GM12878 (cell line): Measurements from ENCODE around the gene TAF13. TPM values are rescaled to one million over a fixed set of nuclear protein-coding genes. Genes with fewer than 3 reads are reported as not detected.

Experiments
- ATAC-seq: fragments of 200-7000 bp; cut with Tn5 transposase; 3 replicates; pipeline ENCODE4 v1.9.1; 2020; ENCODE audit warnings: mild to moderate bottlenecking, moderate library complexity
- BruUV-seq: library from RNA; stranded (reverse); fragments of 400-500 nt; replicated peaks from 2 replicates; lab custom pipeline; 2021; lab: Mats Ljungman, UMichigan
- CTCF ChIA-PET: fragments of 300-600 bp; sonication (Branson Sonifier 250); formaldehyde crosslinking; extraction: SDS; loops from one replicate; lab custom pipeline; 2021; ENCODE audit warnings: inconsistent platforms; lab: Yijun Ruan, JAX
- POLR2A ChIA-PET: fragments of 350-600 bp; formaldehyde crosslinking; extraction: SDS; loops from one replicate; lab custom pipeline; 2021; ENCODE audit warnings: inconsistent platforms; lab: Charles Lee
- RAD21 ChIA-PET: fragments of 300-600 bp; sonication (Branson Sonifier 250); formaldehyde crosslinking; loops from one replicate; lab custom pipeline; 2023; ENCODE audit warnings: antibody characterized with exemption; ENCODE audit not compliant: unreplicated experiment; lab: Charles Lee
- SMC1A ChIA-PET: fragments of 300-600 bp; sonication (Branson Sonifier 250); formaldehyde crosslinking; loops from one replicate; lab custom pipeline; 2023; ENCODE audit not compliant: unreplicated experiment, uncharacterized antibody; lab: Charles Lee
- DNase-seq: peaks from one replicate; pipeline ENCODE4 v3.0.0-alpha.2; 2011; ENCODE audit warnings: low read depth, low spot score
- FAIRE-seq: peaks from 3 replicates; lab custom pipeline; 2011; peaks lifted over from hg19 to GRCh38; lab: Jason Lieb, UNC
- H2AFZ ChIP-seq: 2 replicates; pipeline ENCODE4 v1.6.0; 2011; ENCODE audit warnings: low read depth, low read length, control low read depth; ENCODE audit not compliant: control insufficient read depth
- H3K27ac ChIP-seq: 2 replicates; pipeline ENCODE4 v1.5.1; 2011; ENCODE audit warnings: control low read depth; ENCODE audit not compliant: control insufficient read depth, insufficient read depth
- H3K27me3 ChIP-seq, 2 experiments: replicated peaks in 1 of 2; 2 replicates each; pipeline versions ENCODE4 v1.6.0 to v1.6.1; 2011; ENCODE audit warnings: low read length in 1 of 2; ENCODE audit not compliant: control insufficient read depth in 2 of 2, insufficient read depth in 2 of 2
- H3K36me3 ChIP-seq, 2 experiments: 2 replicates each; pipeline ENCODE4 v1.5.1; 2011; ENCODE audit warnings: low read length in 1 of 2; ENCODE audit not compliant: control insufficient read depth in 2 of 2, insufficient read depth in 2 of 2
- H3K4me1 ChIP-seq: 2 replicates; pipeline ENCODE4 v1.6.1; 2011; ENCODE audit warnings: mild to moderate bottlenecking, low read length, moderate library complexity, mixed read lengths; ENCODE audit not compliant: control insufficient read depth, insufficient read depth
- H3K4me2 ChIP-seq: 2 replicates; pipeline ENCODE4 v1.6.0; 2011; ENCODE audit warnings: control low read depth; ENCODE audit not compliant: control insufficient read depth, insufficient read depth
- H3K4me3 ChIP-seq: fragments of 200-600 bp; sonication (generic); 2 replicates; pipeline ENCODE4 v1.5.1; 2016
- H3K79me2 ChIP-seq: 2 replicates; pipeline ENCODE4 v1.6.0; 2011; ENCODE audit warnings: low read length; ENCODE audit not compliant: control insufficient read depth, insufficient read depth
- H3K9ac ChIP-seq: 2 replicates; pipeline ENCODE4 v1.8.0; 2011; ENCODE audit warnings: low read length, control low read depth, mixed read lengths; ENCODE audit not compliant: control insufficient read depth, insufficient read depth
- H3K9me3 ChIP-seq: replicated peaks from 3 replicates; pipeline ENCODE4 v1.5.1; 2011; ENCODE audit warnings: mild to moderate bottlenecking, low read length; ENCODE audit not compliant: control insufficient read depth, insufficient read depth
- H4K20me1 ChIP-seq: 2 replicates; pipeline ENCODE4 v1.6.0; 2011; ENCODE audit not compliant: control insufficient read depth, insufficient read depth
- in situ Hi-C: fragments of 300-500 bp; cut with MboI; formaldehyde crosslinking; loops from 9 replicates; pipeline ENCODE4 v1.14.3; 2018; ENCODE audit warnings: mixed read lengths
- intact Hi-C: fragments of 100-400 bp; cut with micrococcal nuclease; formaldehyde crosslinking; loops from one replicate; pipeline ENCODE4 v1.14.2; 2022; ENCODE audit not compliant: unreplicated experiment
- polyA plus RNA-seq, 11 experiments: library from polyadenylated mRNA; depleted of rRNA in 4 of 11; unstranded in 6 of 11; stranded (reverse) in 5 of 11; fragments of >200 nt; fragmentation: Nextera tagmentation in 4 of 11; fragmentation: Illumina TruSeq in 1 of 11; extraction: Ambion mirVana in 4 of 11; extraction: Trizol in 1 of 11; gene quantifications; 1 replicate in 1 of 11; 2 replicates in 10 of 11; pipeline versions ENCODE4 v1.2.1 to v1.2.3, GENCODE V29; 2011 to 2016; ENCODE audit warnings: inconsistent platforms in 2 of 11, missing spikeins in 2 of 11, low read depth in 1 of 11
- total RNA-seq, 4 experiments: library from RNA; depleted of rRNA in 3 of 4; stranded (reverse); fragments of >200 nt in 3 of 4; fragmentation: Illumina TruSeq in 1 of 4; extraction: Trizol in 1 of 4; gene quantifications; 2 replicates each; pipeline versions ENCODE4 v1.2.1 to v1.2.3, GENCODE V29; 2013 to 2021
- TF ChIP-seq, protein P1 (sequence below), 3 experiments: IDR thresholded peaks in 2 of 3; conservative IDR thresholded peaks in 1 of 3; 2 replicates each; pipeline ENCODE4 v1.5.1; 2011; ENCODE audit warnings: low read depth in 3 of 3, low read length in 3 of 3, mild to moderate bottlenecking in 3 of 3, control low read depth in 2 of 3, moderate library complexity in 2 of 3, inconsistent platforms in 1 of 3, mixed read lengths in 1 of 3; ENCODE audit not compliant: control insufficient read depth in 2 of 3, insufficient read depth in 1 of 3; ENCODE audit errors: extremely low read depth in 1 of 3
- TF ChIP-seq, protein P2 (sequence below): fragments of 450-650 bp; IDR thresholded peaks from 2 replicates; pipeline ENCODE4 v1.6.1; 2016; ENCODE audit warnings: mild to moderate bottlenecking, moderate library complexity, borderline replicate concordance

Gene TAF13
- total and polyA plus RNA-seq, 10 of the 15 experiments (the other 5 are each of a cell fraction or from before 2014, with no cell fraction given): 8.1 to 30.6 (median 18.0) TPM

DNA sequence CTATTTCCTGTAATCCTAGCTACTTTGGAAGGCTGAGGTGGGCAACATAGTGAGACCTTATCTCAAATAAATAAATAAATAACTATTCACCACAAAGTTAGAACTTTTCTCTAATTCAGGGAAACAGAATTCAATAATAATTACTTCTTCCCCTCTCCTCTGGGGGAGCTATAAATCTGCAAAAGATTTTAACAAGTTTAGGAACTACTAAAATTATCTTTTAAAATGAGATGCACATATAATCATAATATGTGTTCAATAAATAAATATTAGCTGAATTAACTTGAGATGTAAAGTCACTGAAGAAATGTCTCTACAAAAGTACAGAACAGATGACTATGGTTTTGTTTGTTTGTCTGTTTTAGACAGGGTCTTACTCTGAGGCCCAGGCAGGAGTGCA, 48.0 kb downstream of the TAF13 start:
- ChIA-PET SMC1A (interaction anchor here (0.7 to 1.6 kb wide), 4 partner anchors 10 to 139 kb away, joined by 3 to 4 read pairs (median 3); no protein-coding TSS in a partner anchor), RAD21 (interaction anchor here (0.7 kb wide), 1 partner anchor 9 kb away, joined by 3 read pairs; no protein-coding TSS in a partner anchor), CTCF (interaction anchor here (0.8 to 1.3 kb wide), 6 partner anchors 9 to 85 kb away, joined by 3 to 4 read pairs (median 3); a partner anchor contains a TSS), POLR2A (interaction anchor here (1.4 kb wide), 1 partner anchor 11 kb away, joined by 4 read pairs; no protein-coding TSS in a partner anchor)
- intact Hi-C loops: loop anchor here (5.0 kb wide), 1 partner anchor 84 kb away; the partner anchor contains the start of gene ELAPOR1
- DNase-seq (no peak), FAIRE-seq (no peak), ATAC-seq (no peak)
- Histone ChIP-seq H2AFZ (no peak overlapping the region), H3K4me3 (no peak overlapping the region), H3K4me2 (no peak overlapping the region), H4K20me1 (no peaks in the 10 kb centered on the region), H3K79me2 (no peaks in the 10 kb centered on the region), H3K4me1 (no peaks in the 10 kb centered on the region), H3K27me3 (no peaks in the 10 kb centered on the region), H3K9me3 (no peaks in the 10 kb centered on the region), H3K36me3 (no peaks in the 10 kb centered on the region), H3K27ac (no peak overlapping the region), H3K9ac (no peak overlapping the region)
- TF ChIP-seq, protein P1, sequence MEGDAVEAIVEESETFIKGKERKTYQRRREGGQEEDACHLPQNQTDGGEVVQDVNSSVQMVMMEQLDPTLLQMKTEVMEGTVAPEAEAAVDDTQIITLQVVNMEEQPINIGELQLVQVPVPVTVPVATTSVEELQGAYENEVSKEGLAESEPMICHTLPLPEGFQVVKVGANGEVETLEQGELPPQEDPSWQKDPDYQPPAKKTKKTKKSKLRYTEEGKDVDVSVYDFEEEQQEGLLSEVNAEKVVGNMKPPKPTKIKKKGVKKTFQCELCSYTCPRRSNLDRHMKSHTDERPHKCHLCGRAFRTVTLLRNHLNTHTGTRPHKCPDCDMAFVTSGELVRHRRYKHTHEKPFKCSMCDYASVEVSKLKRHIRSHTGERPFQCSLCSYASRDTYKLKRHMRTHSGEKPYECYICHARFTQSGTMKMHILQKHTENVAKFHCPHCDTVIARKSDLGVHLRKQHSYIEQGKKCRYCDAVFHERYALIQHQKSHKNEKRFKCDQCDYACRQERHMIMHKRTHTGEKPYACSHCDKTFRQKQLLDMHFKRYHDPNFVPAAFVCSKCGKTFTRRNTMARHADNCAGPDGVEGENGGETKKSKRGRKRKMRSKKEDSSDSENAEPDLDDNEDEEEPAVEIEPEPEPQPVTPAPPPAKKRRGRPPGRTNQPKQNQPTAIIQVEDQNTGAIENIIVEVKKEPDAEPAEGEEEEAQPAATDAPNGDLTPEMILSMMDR (IDR thresholded peaks at IDR 0.05 in 2 of 3, conservative IDR thresholded peaks at IDR 0.05 in 1 of 3; ENCODE audit: control insufficient read depth in 2 of 3, extremely low read depth in 1 of 3, insufficient read depth in 1 of 3, low read depth in 3 of 3, low read length in 3 of 3): peak in 1 of 3 experiments; percentile 15; a peak in 2 of 6 replicates
- TF ChIP-seq, protein P2, sequence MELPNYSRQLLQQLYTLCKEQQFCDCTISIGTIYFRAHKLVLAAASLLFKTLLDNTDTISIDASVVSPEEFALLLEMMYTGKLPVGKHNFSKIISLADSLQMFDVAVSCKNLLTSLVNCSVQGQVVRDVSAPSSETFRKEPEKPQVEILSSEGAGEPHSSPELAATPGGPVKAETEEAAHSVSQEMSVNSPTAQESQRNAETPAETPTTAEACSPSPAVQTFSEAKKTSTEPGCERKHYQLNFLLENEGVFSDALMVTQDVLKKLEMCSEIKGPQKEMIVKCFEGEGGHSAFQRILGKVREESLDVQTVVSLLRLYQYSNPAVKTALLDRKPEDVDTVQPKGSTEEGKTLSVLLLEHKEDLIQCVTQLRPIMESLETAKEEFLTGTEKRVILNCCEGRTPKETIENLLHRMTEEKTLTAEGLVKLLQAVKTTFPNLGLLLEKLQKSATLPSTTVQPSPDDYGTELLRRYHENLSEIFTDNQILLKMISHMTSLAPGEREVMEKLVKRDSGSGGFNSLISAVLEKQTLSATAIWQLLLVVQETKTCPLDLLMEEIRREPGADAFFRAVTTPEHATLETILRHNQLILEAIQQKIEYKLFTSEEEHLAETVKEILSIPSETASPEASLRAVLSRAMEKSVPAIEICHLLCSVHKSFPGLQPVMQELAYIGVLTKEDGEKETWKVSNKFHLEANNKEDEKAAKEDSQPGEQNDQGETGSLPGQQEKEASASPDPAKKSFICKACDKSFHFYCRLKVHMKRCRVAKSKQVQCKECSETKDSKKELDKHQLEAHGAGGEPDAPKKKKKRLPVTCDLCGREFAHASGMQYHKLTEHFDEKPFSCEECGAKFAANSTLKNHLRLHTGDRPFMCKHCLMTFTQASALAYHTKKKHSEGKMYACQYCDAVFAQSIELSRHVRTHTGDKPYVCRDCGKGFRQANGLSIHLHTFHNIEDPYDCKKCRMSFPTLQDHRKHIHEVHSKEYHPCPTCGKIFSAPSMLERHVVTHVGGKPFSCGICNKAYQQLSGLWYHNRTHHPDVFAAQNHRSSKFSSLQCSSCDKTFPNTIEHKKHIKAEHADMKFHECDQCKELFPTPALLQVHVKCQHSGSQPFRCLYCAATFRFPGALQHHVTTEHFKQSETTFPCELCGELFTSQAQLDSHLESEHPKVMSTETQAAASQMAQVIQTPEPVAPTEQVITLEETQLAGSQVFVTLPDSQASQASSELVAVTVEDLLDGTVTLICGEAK: no peak
- BruUV-seq: no TSS peak
- in situ Hi-C loops: no loop called here
